BJ (cell line): ENCODE results near the gene ATXN1. TPM values are rescaled to one million over a fixed set of nuclear protein-coding genes. Genes with fewer than 3 reads are reported as not detected.

Experiments
- CTCF ChIA-PET: fragments of 350-600 bp; formaldehyde crosslinking; extraction: SDS; loops from one replicate; lab custom pipeline; 2021; ENCODE audit warnings: antibody characterized with exemption, inconsistent platforms; lab: Yijun Ruan, JAX
- POLR2A ChIA-PET: fragments of 300-600 bp; sonication (Branson Sonifier 250); formaldehyde crosslinking; extraction: SDS; loops from one replicate; lab custom pipeline; 2021; ENCODE audit warnings: antibody characterized with exemption; lab: Charles Lee
- DNase-seq: peaks from one replicate; pipeline ENCODE4 v3.0.0-alpha.2; 2011; ENCODE audit warnings: low read depth
- H3K27me3 ChIP-seq: 2 replicates; pipeline ENCODE4 v1.6.0; 2011; ENCODE audit warnings: low read length; ENCODE audit not compliant: control insufficient read depth, insufficient read depth
- H3K36me3 ChIP-seq: 2 replicates; pipeline ENCODE4 v1.5.1; 2011; ENCODE audit warnings: low read length; ENCODE audit not compliant: control insufficient read depth, insufficient read depth
- H3K4me3 ChIP-seq: 2 replicates; pipeline ENCODE4 v1.5.1; 2011; ENCODE audit warnings: low read depth, mild to moderate bottlenecking, control low read depth, low read length
- polyA plus RNA-seq: library from polyadenylated mRNA; depleted of rRNA; stranded (reverse); fragments of >200 nt; gene quantifications from 2 replicates; pipeline ENCODE4 v1.2.3, GENCODE V29; 2011
- TF ChIP-seq, protein P1 (sequence below): IDR thresholded peaks from 2 replicates; pipeline ENCODE4 v1.5.1; 2011; ENCODE audit warnings: low read depth, mild to moderate bottlenecking, control low read depth, inconsistent platforms, low read length, moderate library complexity; ENCODE audit not compliant: insufficient read depth

ATXN1 gene
- polyA plus RNA-seq, 1 experiment = 60.2 TPM

DNA sequence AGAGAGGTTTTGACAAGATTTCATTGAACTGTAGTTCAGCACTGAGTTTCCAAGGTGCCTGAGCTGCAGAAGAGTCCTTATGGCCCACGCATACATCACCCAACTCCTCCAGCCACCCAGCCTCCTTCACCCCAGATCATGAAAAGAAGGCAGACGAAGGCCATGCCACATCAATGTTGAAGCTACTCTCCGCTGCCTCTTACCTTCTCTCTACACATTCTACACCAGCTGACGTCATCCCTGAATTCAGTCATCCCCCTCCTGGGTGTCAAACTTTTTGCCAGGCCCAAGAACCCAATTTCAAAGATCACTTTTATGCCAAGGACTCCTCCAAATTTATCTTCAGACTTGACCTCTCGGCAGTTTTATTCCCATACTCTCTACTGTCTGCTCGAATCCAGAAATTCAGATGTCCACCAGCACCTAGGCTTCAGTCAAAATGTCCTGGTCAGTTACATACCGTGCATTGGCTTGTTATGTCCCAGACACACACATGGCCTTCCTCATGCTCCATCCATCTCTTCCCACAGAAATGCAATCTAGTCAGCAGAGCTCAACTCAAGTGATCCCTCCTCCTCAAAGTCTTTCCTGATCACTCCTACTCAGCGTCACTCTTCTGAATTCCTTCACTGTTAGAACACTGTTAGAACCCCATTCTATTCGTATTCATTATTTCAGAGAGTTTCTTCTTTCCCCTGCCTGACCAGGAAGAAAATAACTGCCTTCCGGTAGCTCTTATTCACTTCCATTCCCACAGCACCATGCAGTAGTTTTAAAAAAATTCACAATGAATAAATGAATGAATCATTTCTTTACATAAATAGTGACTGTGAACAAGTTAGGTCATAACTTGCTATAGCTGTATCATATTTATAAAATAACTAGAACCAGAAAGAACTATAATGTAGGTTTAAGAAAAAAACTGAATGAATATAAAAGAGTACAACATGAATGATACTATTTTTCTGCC is 11.5 kb downstream of the ATXN1 start:
- H3K27me3 ChIP-seq = no peaks in the 10 kb centered on the region
- DNase-seq = no peak
- ChIA-PET CTCF (interaction anchor here (0.5 to 1.4 kb wide), 5 partner anchors 8 to 464 kb away, joined by 3 to 5 read pairs (median 4); no protein-coding TSS in a partner anchor), POLR2A (interaction anchor here (1.1 kb wide), 1 partner anchor 12 kb away, joined by 3 read pairs; no protein-coding TSS in a partner anchor)
- TF ChIP-seq, protein P1, sequence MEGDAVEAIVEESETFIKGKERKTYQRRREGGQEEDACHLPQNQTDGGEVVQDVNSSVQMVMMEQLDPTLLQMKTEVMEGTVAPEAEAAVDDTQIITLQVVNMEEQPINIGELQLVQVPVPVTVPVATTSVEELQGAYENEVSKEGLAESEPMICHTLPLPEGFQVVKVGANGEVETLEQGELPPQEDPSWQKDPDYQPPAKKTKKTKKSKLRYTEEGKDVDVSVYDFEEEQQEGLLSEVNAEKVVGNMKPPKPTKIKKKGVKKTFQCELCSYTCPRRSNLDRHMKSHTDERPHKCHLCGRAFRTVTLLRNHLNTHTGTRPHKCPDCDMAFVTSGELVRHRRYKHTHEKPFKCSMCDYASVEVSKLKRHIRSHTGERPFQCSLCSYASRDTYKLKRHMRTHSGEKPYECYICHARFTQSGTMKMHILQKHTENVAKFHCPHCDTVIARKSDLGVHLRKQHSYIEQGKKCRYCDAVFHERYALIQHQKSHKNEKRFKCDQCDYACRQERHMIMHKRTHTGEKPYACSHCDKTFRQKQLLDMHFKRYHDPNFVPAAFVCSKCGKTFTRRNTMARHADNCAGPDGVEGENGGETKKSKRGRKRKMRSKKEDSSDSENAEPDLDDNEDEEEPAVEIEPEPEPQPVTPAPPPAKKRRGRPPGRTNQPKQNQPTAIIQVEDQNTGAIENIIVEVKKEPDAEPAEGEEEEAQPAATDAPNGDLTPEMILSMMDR = no peak
- no peak overlapping the region for H3K4me3 ChIP-seq
- H3K36me3 ChIP-seq = peaks cover 1% of the 10 kb centered on the region; the same call in 1 of the 2 replicates

DNA sequence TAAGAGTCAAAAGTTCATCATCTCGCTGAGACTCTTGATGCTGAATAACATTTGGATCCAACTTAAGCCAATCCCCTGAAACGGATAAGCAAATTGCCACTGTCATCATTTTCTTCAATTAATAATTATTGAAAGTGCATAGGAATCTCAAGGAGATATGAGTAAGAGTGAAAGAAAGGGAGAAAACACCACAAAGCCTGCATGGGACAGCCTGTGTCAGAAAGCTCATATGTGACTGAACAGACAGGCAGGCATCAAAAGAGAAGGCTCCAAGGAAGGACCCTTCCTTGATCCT is 13.3 kb downstream of the ATXN1 start:
- no peaks in the 10 kb centered on the region for H3K27me3 ChIP-seq
- TF ChIP-seq, protein P1 = no peak
- DNase-seq = no peak
- peaks cover 1% of the 10 kb centered on the region; the same call in 1 of the 2 replicates for H3K36me3 ChIP-seq
- ChIA-PET CTCF (interaction anchor here (0.7 to 1.3 kb wide), 3 partner anchors 9 to 237 kb away, joined by 3 to 4 read pairs (median 4); no protein-coding TSS in a partner anchor), POLR2A (no interaction called here)
- no peak overlapping the region for H3K4me3 ChIP-seq

DNA sequence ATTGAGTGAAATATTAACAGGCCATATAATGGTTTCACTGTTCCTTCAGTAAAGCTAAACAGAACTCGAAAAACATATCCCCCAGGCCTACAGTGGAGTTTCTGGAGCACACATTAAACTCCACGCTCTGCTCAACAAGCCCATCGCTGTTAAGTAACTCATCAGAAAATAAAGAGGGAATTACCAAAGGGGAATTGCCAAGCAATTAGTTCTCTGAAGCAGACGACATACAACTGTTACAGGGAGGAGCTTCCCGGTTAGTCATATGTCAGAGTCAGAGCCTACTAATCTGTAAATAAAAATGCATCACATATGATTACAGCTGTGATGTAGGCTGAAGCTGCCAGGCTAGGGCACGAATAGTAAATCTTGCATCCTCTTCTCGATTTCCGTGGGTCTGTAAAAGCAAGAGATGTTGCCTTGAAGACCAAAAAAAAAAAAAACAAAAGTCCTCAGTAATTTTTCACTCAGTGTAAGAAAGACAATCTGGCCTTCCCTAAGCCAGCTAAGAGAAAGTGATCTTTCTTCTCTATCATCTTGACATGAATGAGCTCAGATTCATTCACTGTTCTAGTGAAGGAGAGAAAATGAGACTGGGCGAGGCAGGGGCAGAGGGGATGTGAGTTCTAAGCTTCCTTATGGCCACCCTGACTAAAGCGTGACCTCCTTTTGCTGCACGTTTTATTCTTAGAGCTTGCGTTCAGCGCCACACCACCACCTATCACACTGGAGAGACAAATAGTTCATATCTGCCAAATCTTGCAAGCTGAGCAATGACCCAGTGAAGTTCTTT is 13.8 kb downstream of the ATXN1 start:
- H3K36me3 ChIP-seq = peaks cover 1% of the 10 kb centered on the region; the same call in 1 of the 2 replicates
- no peaks in the 10 kb centered on the region for H3K27me3 ChIP-seq
- ChIA-PET CTCF (interaction anchor here (0.7 to 1.3 kb wide), 5 partner anchors 8 to 237 kb away, joined by 3 to 4 read pairs (median 3); no protein-coding TSS in a partner anchor), POLR2A (no interaction called here)
- no peak overlapping the region for H3K4me3 ChIP-seq
- TF ChIP-seq, protein P1 = no peak
- DNase-seq = no peak

DNA sequence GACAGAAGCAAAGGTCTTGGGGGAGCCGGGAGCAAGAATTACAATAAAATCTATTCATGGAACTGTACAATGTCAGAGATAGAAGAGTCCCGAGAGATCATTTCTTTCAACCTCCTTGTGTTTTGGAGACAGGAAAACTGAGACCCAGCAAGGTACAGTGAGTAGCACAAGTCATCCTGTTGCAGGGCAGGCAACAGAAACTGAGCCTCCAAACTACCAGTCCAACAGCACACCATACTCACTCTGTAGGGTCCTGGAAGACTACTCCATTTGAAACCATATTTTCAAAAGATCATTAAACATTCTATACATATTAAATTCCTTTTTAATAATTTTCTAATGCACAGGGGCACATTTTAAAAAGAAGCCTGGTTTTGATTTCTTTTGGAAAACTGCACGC is 14.4 kb downstream of the ATXN1 start:
- no peak for DNase-seq
- no peaks in the 10 kb centered on the region for H3K27me3 ChIP-seq
- TF ChIP-seq, protein P1 = no peak
- peaks cover 1% of the 10 kb centered on the region; the same call in 1 of the 2 replicates for H3K36me3 ChIP-seq
- H3K4me3 ChIP-seq = no peak overlapping the region
- ChIA-PET POLR2A (no interaction called here), CTCF (interaction anchor here (0.9 to 1.3 kb wide), 4 partner anchors 12 to 233 kb away, joined by 3 to 4 read pairs (median 3); no protein-coding TSS in a partner anchor)
